ENCODE results near the gene RHD. TPM values are rescaled to one million over a fixed set of nuclear protein-coding genes. Genes with fewer than 3 reads are reported as not detected.

RHD gene
- total RNA-seq, 2 experiments from 2014 or later: not detected

GRCh38 chr1:25245393-25245792 is 26.9 kb upstream of the RHD start:
- peaks cover 78% of the 10 kb centered on the region for H3K4me1 Mint-ChIP-seq (ENCODE audit: low read depth)
- H3K4me3 Mint-ChIP-seq: peak overlapping the region; percentile 97
- peaks cover 55% of the 10 kb centered on the region for H3K36me3 ChIP-seq (ENCODE audit: insufficient read depth, low read length)
- intact Hi-C loops (cut with DNase I, micrococcal nuclease): loop anchor here (5.0 to 10.0 kb wide), 5 partner anchors 92 to 1989 kb away; partner anchors contain the start of genes LYPLA2 (in 1 of the 2), MTFR1L (in 1 of the 2), PDIK1L (in 1 of the 2) and TMEM50A (in 1 of the 2)
- no peaks in the 10 kb centered on the region for H3K9me3 ChIP-seq (ENCODE audit: control insufficient read depth in 1 of 2, insufficient read depth in 1 of 2, low read length in 2 of 2)
- ChIA-PET CTCF (interaction anchor here (1.5 to 2.5 kb wide), 2 partner anchors 13 to 95 kb away, joined by 3 to 12 read pairs; partner anchors contain the start of gene SYF2), POLR2A (interaction anchor here (0.7 to 6.0 kb wide), 5 partner anchors 11 to 175 kb away, joined by 3 to 277 read pairs (median 4); partner anchors contain the start of gene SYF2)
- DNase-seq (no peak), ATAC-seq (ENCODE audit: poor library complexity) (no peak)
- H3K27me3 ChIP-seq (ENCODE audit: control insufficient read depth in 1 of 2, insufficient read depth in 2 of 2, low read length in 2 of 2): no peaks in the 10 kb centered on the region
- H3K27me3 Mint-ChIP-seq: peaks cover 5% of the 10 kb centered on the region
- H3K4me3 ChIP-seq (ENCODE audit: low read length): peak overlapping the region; percentile 97
- peaks cover 69% of the 10 kb centered on the region for H3K36me3 Mint-ChIP-seq (ENCODE audit: low read depth)
- H3K9me3 Mint-ChIP-seq: no peaks in the 10 kb centered on the region
- TF ChIP-seq, protein P1, sequence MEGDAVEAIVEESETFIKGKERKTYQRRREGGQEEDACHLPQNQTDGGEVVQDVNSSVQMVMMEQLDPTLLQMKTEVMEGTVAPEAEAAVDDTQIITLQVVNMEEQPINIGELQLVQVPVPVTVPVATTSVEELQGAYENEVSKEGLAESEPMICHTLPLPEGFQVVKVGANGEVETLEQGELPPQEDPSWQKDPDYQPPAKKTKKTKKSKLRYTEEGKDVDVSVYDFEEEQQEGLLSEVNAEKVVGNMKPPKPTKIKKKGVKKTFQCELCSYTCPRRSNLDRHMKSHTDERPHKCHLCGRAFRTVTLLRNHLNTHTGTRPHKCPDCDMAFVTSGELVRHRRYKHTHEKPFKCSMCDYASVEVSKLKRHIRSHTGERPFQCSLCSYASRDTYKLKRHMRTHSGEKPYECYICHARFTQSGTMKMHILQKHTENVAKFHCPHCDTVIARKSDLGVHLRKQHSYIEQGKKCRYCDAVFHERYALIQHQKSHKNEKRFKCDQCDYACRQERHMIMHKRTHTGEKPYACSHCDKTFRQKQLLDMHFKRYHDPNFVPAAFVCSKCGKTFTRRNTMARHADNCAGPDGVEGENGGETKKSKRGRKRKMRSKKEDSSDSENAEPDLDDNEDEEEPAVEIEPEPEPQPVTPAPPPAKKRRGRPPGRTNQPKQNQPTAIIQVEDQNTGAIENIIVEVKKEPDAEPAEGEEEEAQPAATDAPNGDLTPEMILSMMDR (IDR thresholded peaks at IDR 0.05): no peak
- peak overlapping the region; percentile 99 for H3K27ac Mint-ChIP-seq
- no peak overlapping the region for H3K27ac ChIP-seq (ENCODE audit: low read depth in 1 of 2, low read length in 2 of 2)
- peaks cover 41% of the 10 kb centered on the region for H3K4me1 ChIP-seq (ENCODE audit: insufficient read depth, low read length)

GRCh38 chr1:25245809-25246599 is 26.3 kb upstream of the RHD start:
- H3K4me3 ChIP-seq (ENCODE audit: low read length): peak overlapping the region; percentile 97
- ChIA-PET POLR2A (interaction anchor here (1.1 to 6.0 kb wide), 3 partner anchors 11 to 22 kb away, joined by 6 to 277 read pairs (median 45); partner anchors contain the start of gene SYF2), CTCF (interaction anchor here (1.5 to 2.5 kb wide), 2 partner anchors 13 to 94 kb away, joined by 3 to 12 read pairs; partner anchors contain the start of gene SYF2)
- intact Hi-C loops (cut with DNase I, micrococcal nuclease): loop anchor here (2.0 to 10.0 kb wide), 7 partner anchors 23 to 1989 kb away; partner anchors contain the start of genes TMEM50A (in 2 of the 2), LYPLA2 (in 1 of the 2), MTFR1L (in 1 of the 2) and PDIK1L (in 1 of the 2)
- no peaks in the 10 kb centered on the region for H3K9me3 ChIP-seq (ENCODE audit: control insufficient read depth in 1 of 2, insufficient read depth in 1 of 2, low read length in 2 of 2)
- H3K4me1 Mint-ChIP-seq (ENCODE audit: low read depth): peaks cover 72% of the 10 kb centered on the region
- ATAC-seq (ENCODE audit: poor library complexity) (no peak), DNase-seq (peak in 2 of 14 experiments; percentile 6 to 30)
- peaks cover 35% of the 10 kb centered on the region for H3K4me1 ChIP-seq (ENCODE audit: insufficient read depth, low read length)
- H3K27me3 ChIP-seq (ENCODE audit: control insufficient read depth in 1 of 2, insufficient read depth in 2 of 2, low read length in 2 of 2): no peaks in the 10 kb centered on the region
- H3K27ac ChIP-seq (ENCODE audit: low read depth in 1 of 2, low read length in 2 of 2): peak overlapping the region; percentile 98 to 99
- TF ChIP-seq, protein P1 (IDR thresholded peaks at IDR 0.05): no peak
- H3K36me3 ChIP-seq (ENCODE audit: insufficient read depth, low read length): peaks cover 55% of the 10 kb centered on the region
- H3K9me3 Mint-ChIP-seq: no peaks in the 10 kb centered on the region
- H3K27ac Mint-ChIP-seq: peak overlapping the region; percentile 99
- peaks cover 5% of the 10 kb centered on the region for H3K27me3 Mint-ChIP-seq
- peaks cover 66% of the 10 kb centered on the region for H3K36me3 Mint-ChIP-seq (ENCODE audit: low read depth)
- H3K4me3 Mint-ChIP-seq: peak overlapping the region; percentile 97

GRCh38 chr1:25246600-25247023 is 25.7 kb upstream of the RHD start:
- DNase-seq (peak in 9 of 14 experiments; percentile 9 to 58 (median 24)), ATAC-seq (ENCODE audit: poor library complexity) (no peak)
- H3K27ac ChIP-seq (ENCODE audit: low read depth in 1 of 2, low read length in 2 of 2): peak overlapping the region; percentile 98 to 99
- CTCF ChIA-PET: no interaction called here
- POLR2A ChIA-PET: interaction anchor here (0.5 to 6.0 kb wide), 13 partner anchors 11 to 763 kb away, joined by 3 to 277 read pairs (median 5); partner anchors contain the start of genes CLIC4, MACO1, RUNX3 and SYF2
- H3K27me3 ChIP-seq (ENCODE audit: control insufficient read depth in 1 of 2, insufficient read depth in 2 of 2, low read length in 2 of 2): no peaks in the 10 kb centered on the region
- Mint-ChIP-seq H3K36me3 (ENCODE audit: low read depth) (peaks cover 60% of the 10 kb centered on the region), H3K27ac (peak overlapping the region; percentile 99), H3K4me1 (ENCODE audit: low read depth) (peaks cover 66% of the 10 kb centered on the region), H3K9me3 (no peaks in the 10 kb centered on the region), H3K4me3 (peak overlapping the region; percentile 97), H3K27me3 (peaks cover 5% of the 10 kb centered on the region)
- H3K4me3 ChIP-seq (ENCODE audit: low read length): peak overlapping the region; percentile 97
- intact Hi-C loops (cut with DNase I, micrococcal nuclease): loop anchor here (1.0 to 10.0 kb wide), 8 partner anchors 14 to 1988 kb away; partner anchors contain the start of genes SYF2 (in 2 of the 2), TMEM50A (in 2 of the 2), LYPLA2 (in 1 of the 2) and MTFR1L (in 1 of the 2)
- TF ChIP-seq, protein P1 (IDR thresholded peaks at IDR 0.05): no peak
- H3K4me1 ChIP-seq (ENCODE audit: insufficient read depth, low read length): peaks cover 29% of the 10 kb centered on the region
- no peaks in the 10 kb centered on the region for H3K9me3 ChIP-seq (ENCODE audit: control insufficient read depth in 1 of 2, insufficient read depth in 1 of 2, low read length in 2 of 2)
- peaks cover 51% of the 10 kb centered on the region for H3K36me3 ChIP-seq (ENCODE audit: insufficient read depth, low read length)

Data from CD4-positive, alpha-beta T cell (primary cell).